GM19463 (cell line): ENCODE data around the gene MUC2.

Source experiments
- ATAC-seq: cut with Tn5 transposase; IDR thresholded peaks from one replicate; pipeline ENCODE4 v1.9.1; 2021; ENCODE audit warnings: mild to moderate bottlenecking, moderate library complexity; ENCODE audit not compliant: unreplicated experiment

The MUC2 gene

GRCh38 chr11:1050581-1051355, 23.9 kb upstream of the MUC2 start:
- no peak for ATAC-seq

- ATAC-seq: no peak
Measured at GRCh38 chr11:1051356-1052132, 23.1 kb upstream of the MUC2 start.

GRCh38 chr11:1052133-1053011, 22.3 kb upstream of the MUC2 start:
- no peak for ATAC-seq

GRCh38 chr11:1053121-1053901, 21.4 kb upstream of the MUC2 start:
- ATAC-seq: no peak

GRCh38 chr11:1054143-1055108, 20.2 kb upstream of the MUC2 start:
- no peak for ATAC-seq

- no peak for ATAC-seq
Measured at GRCh38 chr11:1055109-1055703, 19.5 kb upstream of the MUC2 start.

- ATAC-seq: no peak
Measured at GRCh38 chr11:1055990-1056771, 18.5 kb upstream of the MUC2 start.

- ATAC-seq: no peak
Measured at GRCh38 chr11:1057806-1058205, 16.9 kb upstream of the MUC2 start.

- no peak for ATAC-seq
Measured at GRCh38 chr11:1059759-1060158, 14.9 kb upstream of the MUC2 start.

GRCh38 chr11:1060410-1060809, 14.3 kb upstream of the MUC2 start:
- ATAC-seq: no peak

- no peak for ATAC-seq
Measured at GRCh38 chr11:1060852-1061616, 13.6 kb upstream of the MUC2 start.

GRCh38 chr11:1062075-1062820, 12.4 kb upstream of the MUC2 start:
- no peak for ATAC-seq

- ATAC-seq: no peak
Measured at GRCh38 chr11:1064167-1064566, 10.5 kb upstream of the MUC2 start.

GRCh38 chr11:1067812-1068496, 6.7 kb upstream of the MUC2 start:
- ATAC-seq: no peak

- ATAC-seq: no peak
Measured at GRCh38 chr11:1069740-1070139, 4.9 kb upstream of the MUC2 start.
